ENCODE data around the gene RMND1. TPM values are rescaled to one million over a fixed set of nuclear protein-coding genes. Genes with fewer than 3 reads are reported as not detected.

The RMND1 gene
- total and polyA plus RNA-seq, 9 of the 15 experiments (the other 6 are each of a cell fraction or from before 2014, with no cell fraction given), result 26.9 to 47.8 (median 36.2) TPM

- peak in 1 of 2 experiments; percentile 64; a peak in 1 of 4 replicates for TF ChIP-seq ZNF318 (IDR thresholded peaks at IDR 0.05; ENCODE audit: borderline replicate concordance in 1 of 2, low read depth in 1 of 2)
- no peak for TF ChIP-seq ZNF707 (CRISPR knock-in tag; conservative IDR thresholded peaks at IDR 0.05)
- 0 out of 2 replicates have a peak, but pooled peaks have one; percentile 78 for TF ChIP-seq IRF1 (CRISPR knock-in tag; IDR thresholded peaks at IDR 0.05; ENCODE audit: borderline replicate concordance)
- TF ChIP-seq DLX4 (CRISPR knock-in tag; IDR thresholded peaks at IDR 0.05), result no peak
- no peak for TF ChIP-seq ZNF146 (CRISPR knock-in tag; IDR thresholded peaks at IDR 0.05; ENCODE audit: unreplicated experiment)
- TF ChIP-seq ESRRB (CRISPR knock-in tag; IDR thresholded peaks at IDR 0.05; ENCODE audit: borderline replicate concordance), result no peak
- no peak for TF ChIP-seq HES1 (IDR thresholded peaks at IDR 0.05; ENCODE audit: low read depth)
- TF ChIP-seq E2F1 (CRISPR knock-in tag; IDR thresholded peaks at IDR 0.05), result peak; percentile 86
- no peak for TF ChIP-seq ZNF133 (CRISPR knock-in tag; IDR thresholded peaks at IDR 0.05)
- TF ChIP-seq BRCA1 (IDR thresholded peaks at IDR 0.05), result no peak
- no peak for TF ChIP-seq BRCA1 (CRISPR knock-in tag; IDR thresholded peaks at IDR 0.05)
- peak; percentile 87 for TF ChIP-seq E4F1 (CRISPR knock-in tag; IDR thresholded peaks at IDR 0.05; ENCODE audit: borderline replicate concordance)
These were observed at the start of gene RMND1 (continued) for GRCh38 chr6:151451950-151452749.

All from K562 (cell line).